Motor neuron (in vitro differentiated cells): ENCODE results near the gene CARHSP1. TPM values are rescaled to one million over a fixed set of nuclear protein-coding genes. Genes with fewer than 3 reads are reported as not detected.

Experiments
- ATAC-seq, 8 experiments: fragments of 200-7000 bp; cut with Tn5 transposase; replicated peaks in 6 of 8; 2 replicates each; pipeline ENCODE4 v1.8.0; 2021; ENCODE audit warnings: mild to moderate bottlenecking in 8 of 8, moderate library complexity in 8 of 8
- H3K27ac ChIP-seq, 2 donors: fragments of 250-450 bp; sonication (Bioruptor Pico); 2 replicates each; pipeline ENCODE4 v1.9.0; 2021; ENCODE audit warnings: antibody characterized with exemption in 2 of 2, mild to moderate bottlenecking in 2 of 2, moderate library complexity in 1 of 2
- H3K4me1 ChIP-seq, 2 donors: fragments of 250-450 bp; sonication (Bioruptor Pico); replicated peaks in 1 of 2; 2 replicates each; pipeline ENCODE4 v1.6.1; 2021; ENCODE audit warnings: antibody characterized with exemption in 2 of 2, mild to moderate bottlenecking in 2 of 2, moderate library complexity in 1 of 2
- H3K4me3 ChIP-seq, 5 donors: fragments of 250-450 bp; sonication (Bioruptor Pico); 2 replicates each; pipeline ENCODE4 v1.9.0; 2021; ENCODE audit warnings: antibody characterized with exemption in 5 of 5, mild to moderate bottlenecking in 5 of 5, moderate library complexity in 4 of 5
- WGBS, 10 experiments: fragments of 450-650 bp; shearing (Covaris generic); methylation state at CpG; one replicate each; pipeline ENCODE4 v1.0.0; 2022; 5-methylcytosine and 5-hydroxymethylcytosine counted together
- in situ Hi-C, 9 experiments: fragments of 400-800 bp; cut with MboI; loops; one replicate each; pipeline ENCODE4 v1.15.0; 2021; ENCODE audit warnings: low sequenced_read_pairs in 9 of 9, low pct_unique_long_range_greater_than_20kb in 2 of 9; ENCODE audit not compliant: unreplicated experiment in 9 of 9
- total RNA-seq, 8 experiments: library from RNA; unstranded; fragments of 300-600 nt; gene quantifications; 2 replicates each; pipeline versions ENCODE4 v1.2.3 to v1.2.4, GENCODE V29; 2022

CARHSP1 gene
- total RNA-seq, 8 experiments from 2014 or later = 38.5 to 196 (median 69.7) TPM

DNA sequence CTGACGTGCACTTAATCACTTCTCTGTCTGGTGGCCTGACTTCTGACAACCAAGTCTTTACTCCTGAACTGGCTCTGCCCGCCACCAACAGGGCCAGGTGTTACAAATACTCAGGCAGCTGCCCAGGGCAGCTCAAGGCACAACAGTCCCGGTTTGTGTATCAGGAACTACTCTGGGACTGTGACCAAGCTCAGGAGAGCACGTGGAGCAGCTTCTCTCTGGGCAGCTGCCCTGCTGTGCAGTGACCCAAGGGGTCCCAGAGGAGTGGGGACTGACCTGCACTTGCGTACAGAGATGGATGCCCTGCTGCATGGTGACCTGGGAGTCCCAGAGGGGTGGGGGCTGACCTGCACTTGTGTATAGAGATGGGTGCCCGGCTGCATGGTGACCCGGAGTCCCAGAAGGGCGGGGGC lies 35.2 kb upstream of the CARHSP1 start:
- no peak overlapping the region for H3K27ac ChIP-seq
- in situ Hi-C loops = loop anchor here in 1 of 9 experiments (25.0 kb wide), 1 partner anchor 108 kb away; no protein-coding TSS in a partner anchor
- no peak for ATAC-seq
- WGBS, 10 experiments = 80 to 100% (median 100%) methylated on average over 1 to 3 of the region's 8 CpGs; no CpG with 5 or more reads in 3 of the 10 experiments
- H3K4me1 ChIP-seq = no peaks in the 10 kb centered on the region
- H3K4me3 ChIP-seq = no peak overlapping the region

DNA sequence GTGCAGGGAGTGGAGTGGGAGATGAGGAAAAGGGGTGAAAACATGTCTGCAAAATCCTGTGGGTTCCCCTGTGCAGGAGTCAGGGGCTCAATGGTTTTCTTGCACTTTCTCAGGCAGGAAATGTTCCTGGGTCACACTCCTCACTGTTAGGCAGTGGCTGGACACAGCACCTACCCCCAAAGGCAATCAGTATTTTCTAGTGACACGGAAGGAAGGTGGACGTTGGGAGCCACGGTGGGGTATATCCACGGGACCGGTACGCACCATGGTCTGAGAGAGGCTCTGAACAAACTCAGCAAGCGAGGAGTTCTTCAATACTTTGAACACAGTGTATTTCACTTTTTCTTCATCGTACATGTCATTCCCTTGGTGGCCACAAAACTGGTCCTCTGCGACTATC lies 34.2 kb upstream of the CARHSP1 start:
- 86 to 100% (median 94%) methylated on average over 1 to 9 of the region's 9 CpGs; no CpG with 5 or more reads in 1 of the 10 experiments for WGBS, 10 experiments
- H3K4me1 ChIP-seq = no peaks in the 10 kb centered on the region
- no peak for ATAC-seq

DNA sequence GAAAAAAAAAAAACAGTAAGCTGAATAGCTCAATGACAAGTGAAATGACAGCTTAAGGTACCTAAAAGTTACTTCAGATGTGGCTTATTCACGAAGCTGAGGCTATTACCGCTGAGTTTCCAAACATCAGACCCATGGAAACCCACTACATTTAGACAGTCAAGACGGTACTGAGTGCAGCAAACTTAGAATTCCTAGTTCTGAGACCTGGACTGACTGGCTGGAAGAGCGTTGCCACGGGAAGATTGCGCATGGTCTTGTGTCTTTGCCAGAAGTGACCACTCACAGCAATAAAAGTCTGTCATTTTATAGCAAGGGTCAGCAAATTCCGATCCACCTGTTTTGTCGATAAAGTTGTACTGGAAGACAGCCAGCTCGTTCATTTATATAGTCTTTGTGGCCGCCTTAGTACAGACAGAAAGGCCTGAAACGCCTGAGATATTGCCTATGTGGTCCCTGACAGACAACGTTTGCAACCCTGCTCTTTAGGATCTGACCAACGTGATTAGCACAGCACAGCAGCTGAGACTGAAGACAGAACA lies 32.6 kb upstream of the CARHSP1 start:
- no peak overlapping the region for H3K27ac ChIP-seq
- H3K4me1 ChIP-seq = no peaks in the 10 kb centered on the region
- no peak overlapping the region for H3K4me3 ChIP-seq
- peak in 1 of 8 experiments; percentile 58 for ATAC-seq
- in situ Hi-C loops = loop anchor here in 1 of 9 experiments (25.0 kb wide), 1 partner anchor 111 kb away; no protein-coding TSS in a partner anchor
- 67 to 100% (median 88%) methylated on average over 1 to 12 of the region's 13 CpGs for WGBS, 10 experiments

More for the DNA sequence above, 34.2 kb upstream of the CARHSP1 start:
- Histone ChIP-seq H3K27ac (no peak overlapping the region), H3K4me3 (no peak overlapping the region)
- in situ Hi-C loops = loop anchor here in 1 of 9 experiments (25.0 kb wide), 1 partner anchor 109 kb away; no protein-coding TSS in a partner anchor

DNA sequence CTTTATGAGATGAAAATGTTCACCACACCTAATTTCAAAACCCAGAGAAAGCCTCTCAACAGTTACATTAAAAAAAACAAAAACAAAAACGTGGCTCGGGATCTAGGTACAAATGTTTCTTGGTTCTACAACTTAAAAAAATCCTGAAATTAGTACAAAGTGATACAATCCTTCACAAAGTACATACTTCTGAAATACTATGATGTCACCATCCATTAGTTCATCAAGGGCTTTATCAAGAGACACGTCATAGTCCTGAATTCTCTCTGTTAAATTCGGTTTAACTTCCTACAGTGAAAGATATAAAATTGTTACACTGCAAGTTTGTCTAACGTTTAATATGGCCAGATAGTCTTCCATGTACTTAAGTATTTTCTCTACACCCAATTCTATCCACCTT lies 31.5 kb upstream of the CARHSP1 start:
- in situ Hi-C loops = loop anchor here in 1 of 9 experiments (25.0 kb wide), 1 partner anchor 112 kb away; no protein-coding TSS in a partner anchor
- H3K4me1 ChIP-seq = no peaks in the 10 kb centered on the region
- no peak overlapping the region for H3K4me3 ChIP-seq
- H3K27ac ChIP-seq = no peak overlapping the region
- 20 to 100% (median 88%) methylated on average over 1 to 5 of the region's 5 CpGs for WGBS, 10 experiments
- no peak for ATAC-seq

DNA sequence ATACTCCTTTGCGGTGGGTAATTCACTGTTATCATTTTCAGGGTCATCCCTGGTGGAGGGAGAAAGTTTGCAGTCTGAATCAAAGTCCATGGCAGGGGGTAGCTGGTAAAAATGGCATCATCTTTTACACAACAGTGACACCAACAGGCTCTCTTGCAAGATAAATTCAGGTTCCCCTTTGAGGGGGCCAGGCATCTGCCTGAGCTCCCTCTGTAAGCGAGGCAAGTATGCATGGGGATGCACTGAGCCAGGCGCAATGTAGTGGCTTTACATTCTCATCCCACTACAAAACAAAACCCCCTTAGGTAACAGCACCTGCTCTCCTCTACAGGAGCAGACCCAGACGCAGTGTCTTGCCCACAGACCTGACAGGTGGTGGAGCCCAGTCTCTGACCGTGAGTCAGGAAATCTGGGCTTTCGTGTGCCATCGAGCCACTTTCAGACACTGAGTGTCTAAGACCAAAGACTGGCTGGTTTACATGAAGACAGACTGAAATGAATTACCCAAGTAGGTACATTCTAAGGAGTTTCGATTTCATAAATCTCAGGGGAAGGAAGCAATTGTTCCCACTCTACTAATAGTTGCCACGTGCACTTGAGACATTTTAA lies 31.0 kb upstream of the CARHSP1 start:
- no peak overlapping the region for H3K27ac ChIP-seq
- in situ Hi-C loops = loop anchor here in 3 of 9 experiments (25.0 kb wide), 2 partner anchors 112 to 238 kb away; partner anchors contain the start of gene ABAT (in 2 of the 3)
- ATAC-seq = no peak
- no peak overlapping the region for H3K4me3 ChIP-seq
- H3K4me1 ChIP-seq = no peaks in the 10 kb centered on the region
- 56 to 100% (median 95%) methylated on average over 1 to 8 of the region's 9 CpGs; no CpG with 5 or more reads in 1 of the 10 experiments for WGBS, 10 experiments

DNA sequence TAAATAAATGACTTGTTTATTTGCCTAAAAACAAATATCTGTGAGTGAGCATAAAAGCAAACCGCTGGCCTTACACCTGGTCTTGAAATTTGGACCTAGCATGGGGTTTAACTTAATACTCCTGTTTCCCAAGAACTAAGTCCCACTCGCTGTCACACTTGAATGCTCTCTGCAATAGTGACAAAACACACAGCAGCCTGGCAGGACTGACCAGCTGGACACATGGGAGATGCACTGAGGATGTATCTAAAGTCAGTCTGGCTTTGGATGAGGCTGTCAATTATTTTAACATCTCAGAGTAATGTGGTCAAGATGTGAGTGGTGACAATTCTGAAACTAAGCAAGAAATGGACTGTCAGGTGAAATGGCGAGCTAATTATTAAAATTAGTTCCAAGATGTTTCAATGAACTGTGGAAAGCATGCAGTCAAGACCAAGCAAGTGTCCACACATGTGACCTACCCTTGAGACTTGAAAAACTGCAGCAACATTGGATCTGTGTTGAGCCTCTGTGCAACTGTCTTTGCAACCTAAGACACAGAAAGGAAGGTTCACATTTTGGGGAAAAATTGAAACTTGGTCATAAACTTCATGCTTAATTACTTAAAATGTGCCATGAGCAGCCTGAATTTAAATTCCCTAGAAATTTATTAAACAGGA lies 30.0 kb upstream of the CARHSP1 start:
- H3K4me3 ChIP-seq = no peak overlapping the region
- H3K4me1 ChIP-seq = peaks cover 0 to 2% of the 10 kb centered on the region in 2 donors
- in situ Hi-C loops = loop anchor here in 2 of 9 experiments (25.0 kb wide), 1 partner anchor 236 kb away; the partner anchor contains the start of gene ABAT (in 2 of the 2)
- no peak overlapping the region for H3K27ac ChIP-seq
- WGBS, 10 experiments = 92 to 100% (median 100%) methylated on average over 1 to 3 of the region's 3 CpGs; no CpG with 5 or more reads in 1 of the 10 experiments
- no peak for ATAC-seq

DNA sequence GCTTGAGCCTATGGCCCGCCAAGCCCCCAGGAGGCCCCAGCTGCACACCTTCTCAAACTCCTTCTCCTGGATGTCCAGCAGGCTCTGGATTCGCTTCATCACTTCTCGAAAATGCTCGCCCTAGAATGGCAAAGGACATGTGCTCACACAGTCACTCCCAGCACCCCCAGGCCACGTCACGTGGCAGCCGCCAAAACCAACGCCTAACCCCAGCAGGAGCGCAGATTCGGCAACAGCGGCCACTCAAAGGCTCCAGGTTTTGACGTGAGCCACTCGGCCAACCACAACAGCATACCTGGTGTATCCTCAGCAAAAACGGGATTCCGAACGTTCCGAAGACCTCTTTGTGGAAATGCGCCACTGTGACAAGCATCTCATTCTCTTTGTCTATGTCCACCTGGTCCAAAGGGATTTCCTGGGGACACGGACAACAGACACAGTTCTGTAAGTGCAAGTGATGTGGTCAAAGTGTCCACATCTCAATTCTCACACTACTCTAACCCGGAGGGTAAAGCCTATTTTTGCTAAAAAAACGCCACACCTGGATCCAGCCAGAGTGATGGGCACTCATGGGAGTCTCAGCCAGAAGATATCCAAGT lies 26.0 kb upstream of the CARHSP1 start:
- Histone ChIP-seq H3K4me3 (no peak overlapping the region), H3K27ac (no peak overlapping the region), H3K4me1 (peaks cover 12 to 17% of the 10 kb centered on the region in 2 donors)
- in situ Hi-C loops = loop anchor here in 2 of 9 experiments (25.0 kb wide), 1 partner anchor 233 kb away; the partner anchor contains the start of gene ABAT (in 2 of the 2)
- no peak for ATAC-seq
- 90 to 100% (median 98%) methylated on average over 2 to 12 of the region's 21 CpGs; no CpG with 5 or more reads in 3 of the 10 experiments for WGBS, 10 experiments

DNA sequence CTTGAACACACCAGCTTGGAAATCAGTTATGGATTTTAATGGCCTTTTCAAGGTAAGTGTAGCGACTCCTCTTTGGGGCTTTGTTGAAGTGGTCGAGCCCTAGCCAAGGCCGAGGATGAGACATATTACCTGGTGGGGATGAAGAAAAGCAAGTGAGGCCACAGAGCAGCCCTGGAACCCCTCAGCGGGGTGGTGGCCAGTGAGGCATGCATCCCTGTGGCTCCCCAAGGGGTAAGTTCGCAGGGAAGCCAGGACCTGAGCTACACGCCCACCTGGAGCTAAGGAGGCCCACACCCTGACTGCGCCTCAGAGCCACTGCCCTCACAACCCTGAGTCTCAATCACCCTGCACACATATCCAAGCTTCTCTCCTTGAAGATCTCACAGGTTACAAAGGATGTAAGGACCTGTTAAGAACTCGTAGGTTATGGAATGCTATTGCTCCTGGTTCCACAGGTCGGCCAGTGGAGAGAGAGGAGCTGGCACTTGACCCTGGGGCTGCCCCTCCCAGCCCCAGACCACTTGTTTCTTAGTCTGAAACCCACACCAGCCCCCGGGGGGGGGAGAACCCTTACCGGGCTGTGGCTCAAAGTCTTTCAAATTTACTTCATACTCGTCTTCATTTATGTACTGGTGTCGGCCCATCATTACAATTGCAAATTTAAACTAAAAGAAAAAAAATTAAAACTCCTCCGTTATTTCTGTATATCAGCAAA lies 25.3 kb upstream of the CARHSP1 start:
- in situ Hi-C loops = loop anchor here in 2 of 9 experiments (25.0 kb wide), 1 partner anchor 232 kb away; the partner anchor contains the start of gene ABAT (in 2 of the 2)
- Histone ChIP-seq H3K4me3 (no peak overlapping the region), H3K27ac (no peak overlapping the region), H3K4me1 (peaks cover 12 to 17% of the 10 kb centered on the region in 2 donors)
- WGBS, 10 experiments = 72 to 100% (median 89%) methylated on average over 1 to 8 of the region's 14 CpGs; no CpG with 5 or more reads in 3 of the 10 experiments
- no peak for ATAC-seq

DNA sequence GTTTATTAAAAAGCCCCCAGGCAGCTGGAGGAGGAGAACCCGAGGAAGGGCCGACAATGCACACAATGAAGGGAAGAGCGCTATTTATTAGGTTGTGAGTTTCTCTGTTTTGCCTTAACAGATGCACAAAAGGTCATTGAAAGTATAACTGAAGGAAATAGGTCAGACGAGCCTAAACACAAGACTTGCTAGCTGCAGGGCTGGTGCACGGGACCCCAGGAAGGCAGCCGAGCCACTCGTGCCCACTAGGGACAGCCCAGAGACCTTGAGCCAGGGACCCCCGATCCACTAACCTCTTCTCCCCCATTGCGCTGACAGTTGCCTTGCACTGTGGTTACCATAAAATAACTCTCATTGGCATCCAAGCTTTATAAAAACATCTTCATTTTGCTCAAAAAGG lies 24.6 kb upstream of the CARHSP1 start:
- H3K4me3 ChIP-seq = no peak overlapping the region
- H3K4me1 ChIP-seq = peaks cover 12 to 17% of the 10 kb centered on the region in 2 donors
- 40 to 100% (median 65%) methylated on average over 1 to 6 of the region's 9 CpGs; no CpG with 5 or more reads in 3 of the 10 experiments for WGBS, 10 experiments
- ATAC-seq = no peak
- in situ Hi-C loops = loop anchor here in 2 of 9 experiments (25.0 kb wide), 1 partner anchor 231 kb away; the partner anchor contains the start of gene ABAT (in 2 of the 2)
- no peak overlapping the region for H3K27ac ChIP-seq

DNA sequence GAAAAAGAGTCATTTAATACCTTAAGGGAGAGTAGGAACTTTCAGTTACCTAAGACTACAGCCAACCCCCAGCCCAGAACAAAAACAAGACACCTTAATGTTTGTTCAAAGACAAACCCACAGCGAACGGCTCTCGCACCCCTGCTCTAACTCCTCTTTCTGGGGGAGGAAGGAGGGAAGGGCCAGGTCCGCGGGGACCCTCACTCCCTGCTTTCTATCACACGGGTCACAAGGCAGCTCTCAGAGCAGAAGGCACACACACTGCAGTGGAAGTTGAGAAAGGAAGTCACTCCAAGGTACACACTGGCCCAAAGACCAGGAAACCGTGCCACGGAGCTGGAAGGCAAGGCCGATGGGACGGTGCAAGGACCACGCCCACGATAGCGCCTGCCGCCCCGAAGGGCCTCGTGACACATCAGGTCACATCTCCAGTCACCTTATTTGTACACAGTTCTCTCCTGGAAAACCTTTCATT lies 23.3 kb upstream of the CARHSP1 start:
- peak in 3 of 8 experiments; percentile 27 to 39 (median 34) for ATAC-seq
- WGBS, 10 experiments = 33 to 96% (median 87%) methylated on average over 1 to 10 of the region's 16 CpGs; no CpG with 5 or more reads in 3 of the 10 experiments
- in situ Hi-C loops = loop anchor here in 2 of 9 experiments (25.0 kb wide), 1 partner anchor 230 kb away; the partner anchor contains the start of gene ABAT (in 2 of the 2)
- peaks cover 12 to 17% of the 10 kb centered on the region in 2 donors for H3K4me1 ChIP-seq
- H3K4me3 ChIP-seq = no peak overlapping the region
- peak overlapping the region; percentile 42 to 79 for H3K27ac ChIP-seq

DNA sequence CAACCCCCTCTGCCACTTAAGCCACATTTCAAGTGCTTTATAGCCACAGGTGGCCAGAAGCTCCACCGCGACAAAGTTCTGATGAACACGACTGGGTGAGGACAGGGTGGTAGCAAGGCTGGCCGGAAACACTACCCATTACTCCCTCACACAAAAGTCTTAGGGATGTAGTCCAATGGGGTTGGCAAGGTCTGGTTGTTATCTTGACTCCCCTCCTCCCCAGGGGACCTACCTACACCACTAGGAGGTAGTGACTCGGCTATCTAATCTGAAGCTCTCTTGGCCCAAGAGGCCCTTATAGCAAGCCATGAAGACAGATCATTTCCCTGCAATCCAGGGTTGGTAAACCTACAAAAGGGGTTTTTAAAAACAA lies 21.7 kb upstream of the CARHSP1 start:
- WGBS, 10 experiments = 93 to 100% (median 96%) methylated on average over 1 to 4 of the region's 5 CpGs; no CpG with 5 or more reads in 6 of the 10 experiments
- Histone ChIP-seq H3K27ac (no peak overlapping the region), H3K4me3 (no peak overlapping the region), H3K4me1 (peaks cover 12 to 28% of the 10 kb centered on the region in 2 donors)
- ATAC-seq = no peak
- in situ Hi-C loops = loop anchor here in 2 of 9 experiments (25.0 kb wide), 1 partner anchor 228 kb away; the partner anchor contains the start of gene ABAT (in 2 of the 2)
